ENCODE measurements around the gene TNKS1BP1.

The TNKS1BP1 gene

GRCh38 chr11:57335023-57335342 is 10.2 kb upstream of the TNKS1BP1 start:
- DNase-seq (ENCODE audit: low read depth in 2 of 2, low spot score in 1 of 2) = no peak

DNA sequence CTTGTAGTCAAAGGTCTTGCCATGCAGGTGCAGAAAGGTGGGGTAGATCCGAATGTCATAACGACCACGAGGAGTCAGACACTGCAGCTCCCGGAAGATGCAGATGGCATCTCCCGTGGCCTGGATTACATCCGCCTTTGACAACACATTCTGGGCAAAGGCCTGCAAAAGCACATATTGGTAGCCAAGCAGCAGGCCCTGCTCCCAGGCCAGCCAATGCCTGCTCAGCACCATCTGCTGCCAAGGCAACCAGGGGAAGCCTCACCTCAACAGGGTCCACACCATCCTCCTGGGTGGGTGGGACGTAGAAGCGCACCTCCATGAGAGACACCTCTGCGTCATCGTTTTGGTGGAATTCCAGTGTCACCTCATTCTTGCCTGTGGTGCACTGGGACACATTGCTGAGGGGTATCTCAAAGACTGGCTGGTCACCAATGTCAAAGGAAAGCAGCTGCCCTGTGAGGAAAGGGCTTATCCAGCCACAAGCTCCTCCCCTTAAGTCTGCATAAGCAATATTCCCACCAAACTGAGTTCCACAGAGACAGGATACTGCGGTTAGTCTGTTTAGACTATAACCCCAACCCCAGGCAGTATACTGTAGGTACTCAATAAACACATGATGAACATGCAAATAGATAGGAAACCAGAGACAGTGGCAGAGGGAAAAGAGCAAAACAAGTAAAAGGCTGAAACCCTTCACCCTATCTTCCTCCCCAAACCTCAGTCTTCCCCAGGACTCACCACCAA is 8.1 kb upstream of the TNKS1BP1 start:
- no peak for DNase-seq (ENCODE audit: low read depth in 2 of 2, low spot score in 1 of 2)

DNA sequence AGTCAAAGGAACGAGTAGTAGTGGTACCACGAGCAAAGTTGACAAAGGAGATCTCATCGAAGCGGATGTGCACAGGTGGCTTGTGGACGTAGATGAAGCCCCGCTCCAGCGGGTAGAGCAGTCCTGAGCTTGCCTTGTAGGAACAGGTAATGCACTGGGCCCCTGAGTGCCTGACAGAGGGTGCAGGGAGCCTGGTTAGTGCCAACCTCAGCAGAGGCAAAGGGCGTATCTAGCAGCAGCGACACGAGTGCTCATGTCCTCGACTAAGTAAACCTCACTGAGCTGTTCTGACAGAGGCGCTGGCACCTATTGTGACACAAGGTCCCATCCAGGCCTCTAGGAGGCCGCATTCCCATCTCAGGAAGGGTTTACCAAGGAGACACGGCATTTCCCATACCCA is 7.0 kb upstream of the TNKS1BP1 start:
- DNase-seq (ENCODE audit: low read depth in 2 of 2, low spot score in 1 of 2) = no peak

- no peak for DNase-seq (ENCODE audit: low read depth in 2 of 2, low spot score in 1 of 2)
Measured at GRCh38 chr11:57330029-57330428, 5.3 kb upstream of the TNKS1BP1 start.

DNA sequence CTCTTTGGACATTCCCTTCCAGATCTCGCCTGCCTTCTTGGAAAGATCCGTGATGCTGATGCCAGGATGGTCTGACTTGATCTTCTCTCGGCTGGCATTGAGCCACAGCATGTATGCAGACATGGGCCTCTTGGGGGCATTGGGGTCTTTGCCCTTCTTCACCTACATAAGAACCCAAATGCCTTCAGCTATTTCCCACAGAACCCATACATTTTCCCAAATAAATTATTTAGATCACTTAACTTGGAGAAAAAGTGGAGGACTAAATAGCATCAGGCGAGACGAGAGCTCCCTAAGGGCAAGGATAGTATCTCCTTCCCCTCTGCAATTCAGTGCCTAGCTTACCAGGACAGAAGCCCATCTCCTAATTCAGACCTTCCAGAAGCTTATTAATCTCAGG is 3.0 kb upstream of the TNKS1BP1 start:
- no peak for DNase-seq (ENCODE audit: low read depth in 2 of 2, low spot score in 1 of 2)

- no peak for DNase-seq (ENCODE audit: low read depth in 2 of 2, low spot score in 1 of 2)
Measured at GRCh38 chr11:57325735-57326048, 940 bp upstream of the TNKS1BP1 start.

DNA sequence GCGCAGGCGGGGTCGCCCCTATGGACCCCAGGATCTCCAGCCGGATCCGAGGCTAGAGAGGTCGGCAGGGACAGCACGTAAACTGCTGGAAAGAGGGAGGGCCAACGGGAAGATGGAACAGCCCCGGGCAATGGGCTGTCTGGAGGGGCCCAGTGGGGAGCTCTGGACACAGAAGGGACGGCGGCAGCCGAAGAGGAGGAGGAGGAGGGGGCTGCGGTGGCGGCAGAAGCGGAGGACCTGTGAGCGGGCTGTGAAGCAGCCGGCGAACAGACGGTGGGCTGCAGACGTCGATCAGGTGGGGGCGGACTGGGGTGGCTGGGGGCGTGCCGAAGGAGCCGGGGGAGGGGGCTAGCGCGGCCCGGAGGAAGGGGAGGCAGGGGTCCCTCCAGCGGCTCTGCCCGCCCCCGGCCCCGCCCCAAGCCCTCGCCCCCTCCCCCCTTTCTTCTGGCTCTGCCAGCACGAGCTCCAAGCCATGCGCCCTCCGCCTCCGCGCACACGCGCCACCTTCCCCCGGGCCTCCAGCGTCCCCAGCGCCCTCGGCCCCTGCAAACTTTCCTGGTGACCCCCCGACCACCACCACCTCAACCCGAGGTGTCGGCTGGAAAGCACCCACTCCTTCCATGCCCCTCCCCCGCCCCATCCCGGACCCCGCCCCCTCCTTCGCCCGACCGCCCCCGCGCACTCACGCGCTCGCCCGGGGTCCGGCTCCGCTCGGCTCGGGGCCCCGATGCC is 432 bp downstream of the TNKS1BP1 start:
- no peak for DNase-seq (ENCODE audit: low read depth in 2 of 2, low spot score in 1 of 2)

GRCh38 chr11:57323855-57324153 is 948 bp downstream of the TNKS1BP1 start:
- no peak for DNase-seq (ENCODE audit: low read depth in 2 of 2, low spot score in 1 of 2)

GRCh38 chr11:57323167-57323854 is 1.4 kb downstream of the TNKS1BP1 start:
- no peak for DNase-seq (ENCODE audit: low read depth in 2 of 2, low spot score in 1 of 2)

DNA sequence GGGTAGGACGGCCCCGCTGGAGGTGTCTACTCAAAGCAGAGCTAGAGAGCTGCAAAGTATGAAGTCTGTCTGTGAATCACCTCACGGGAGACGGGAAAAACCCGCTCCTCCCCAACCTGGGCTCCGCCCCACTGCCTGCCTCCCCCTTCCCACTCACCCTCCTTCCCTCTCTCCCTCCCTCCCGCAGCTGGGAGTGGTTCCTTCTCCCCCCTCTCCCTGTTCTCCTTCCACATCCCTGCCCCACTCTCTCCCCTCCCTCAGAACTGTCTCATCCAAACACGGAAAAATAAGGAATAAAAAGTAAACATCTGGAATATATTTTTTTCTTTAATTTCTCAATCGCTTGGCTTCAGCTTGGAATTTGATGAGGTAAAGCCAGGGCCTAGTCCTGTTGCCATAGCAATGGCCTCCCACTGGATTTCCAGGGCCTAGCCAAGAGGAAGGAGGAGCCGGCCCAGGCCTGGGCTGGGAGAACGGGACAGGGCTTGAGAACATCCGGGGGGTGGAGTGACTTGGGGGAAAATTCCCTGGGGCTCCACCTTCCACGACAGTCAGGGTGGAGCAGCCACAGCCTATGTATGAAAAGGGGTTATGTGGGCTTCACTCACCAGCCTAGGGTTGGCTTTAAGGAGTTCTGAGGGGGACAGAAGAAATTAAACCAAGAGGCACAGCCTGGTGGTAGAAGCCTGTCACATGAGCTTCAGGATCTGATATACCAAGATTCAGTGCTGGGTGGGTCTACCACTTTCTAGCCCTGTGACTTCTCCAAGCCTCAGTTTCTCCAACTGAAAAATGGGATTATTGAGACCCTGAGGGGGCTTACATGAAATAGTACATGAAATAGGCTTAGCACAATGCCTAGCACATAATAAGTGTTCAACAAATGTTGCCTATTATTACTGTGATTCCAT is 2.2 kb downstream of the TNKS1BP1 start:
- no peak for DNase-seq (ENCODE audit: low read depth in 2 of 2, low spot score in 1 of 2)

DNA sequence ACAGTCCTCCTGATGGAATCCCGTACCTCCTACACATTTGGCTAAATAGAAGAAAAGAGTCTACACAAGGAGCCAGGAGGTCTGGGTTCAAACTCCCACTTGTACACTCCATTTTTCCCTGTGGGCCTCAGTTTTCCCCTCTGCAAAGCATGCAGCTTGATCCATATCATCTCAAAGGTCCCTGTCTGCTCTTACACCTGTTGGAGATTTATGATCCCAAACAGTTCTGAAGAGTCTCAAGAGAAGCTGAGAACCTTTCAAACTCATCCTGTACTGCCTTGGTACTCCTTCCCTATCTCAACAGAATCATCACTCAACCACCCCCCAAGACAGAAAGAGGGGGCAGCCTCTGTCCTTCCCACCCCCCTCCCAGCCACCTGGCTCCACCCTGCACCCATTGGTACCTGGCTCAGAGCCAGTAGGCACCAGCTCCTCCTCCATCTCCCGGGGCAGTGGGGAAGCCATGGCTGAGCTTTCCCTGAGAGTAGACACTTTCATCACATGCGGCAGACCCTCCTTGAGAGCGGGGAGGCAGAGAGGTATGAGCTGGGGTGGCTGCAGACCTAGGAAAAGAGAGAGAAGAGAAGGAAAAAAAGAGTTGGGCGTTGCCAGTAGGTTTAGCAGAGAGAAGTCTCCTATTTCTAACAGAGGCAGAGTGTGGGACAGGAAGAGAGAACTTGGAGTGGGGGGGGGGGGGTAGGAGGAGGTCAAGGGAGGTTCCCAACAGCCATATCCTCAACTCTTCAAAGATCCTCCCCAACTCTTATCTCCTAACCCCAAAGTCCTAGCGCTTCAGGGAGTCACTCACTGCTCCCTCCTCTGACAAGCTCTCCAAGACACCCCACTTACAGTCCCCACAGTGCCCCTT is 3.1 kb downstream of the TNKS1BP1 start:
- no peak for DNase-seq (ENCODE audit: low read depth in 2 of 2, low spot score in 1 of 2)

- no peak for DNase-seq (ENCODE audit: low read depth in 2 of 2, low spot score in 1 of 2)
Measured at GRCh38 chr11:57320719-57321387, 3.9 kb downstream of the TNKS1BP1 start.

GRCh38 chr11:57320067-57320718 is 4.6 kb downstream of the TNKS1BP1 start:
- no peak for DNase-seq (ENCODE audit: low read depth in 2 of 2, low spot score in 1 of 2)

DNA sequence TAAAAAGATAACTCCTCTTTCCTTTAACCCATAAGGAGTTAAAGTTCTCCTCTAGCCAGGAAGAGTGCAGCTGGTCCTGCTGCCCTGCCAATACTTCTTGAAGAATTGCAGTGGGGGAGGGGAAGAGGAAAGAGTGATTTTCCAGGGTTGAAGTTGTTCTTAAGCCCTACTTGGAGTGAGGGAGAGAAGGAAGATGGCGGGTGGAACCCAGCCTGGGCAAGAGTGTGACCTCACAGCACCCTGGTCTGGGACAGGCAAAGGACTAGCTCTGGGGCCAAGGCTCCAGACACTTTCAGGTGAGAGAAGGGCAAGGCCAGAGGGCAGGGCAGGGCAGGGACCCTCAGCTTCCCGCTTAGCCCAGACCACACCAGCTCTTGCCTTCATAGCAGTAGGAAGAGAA is 6.6 kb downstream of the TNKS1BP1 start:
- no peak for DNase-seq (ENCODE audit: low read depth in 2 of 2, low spot score in 1 of 2)

DNA sequence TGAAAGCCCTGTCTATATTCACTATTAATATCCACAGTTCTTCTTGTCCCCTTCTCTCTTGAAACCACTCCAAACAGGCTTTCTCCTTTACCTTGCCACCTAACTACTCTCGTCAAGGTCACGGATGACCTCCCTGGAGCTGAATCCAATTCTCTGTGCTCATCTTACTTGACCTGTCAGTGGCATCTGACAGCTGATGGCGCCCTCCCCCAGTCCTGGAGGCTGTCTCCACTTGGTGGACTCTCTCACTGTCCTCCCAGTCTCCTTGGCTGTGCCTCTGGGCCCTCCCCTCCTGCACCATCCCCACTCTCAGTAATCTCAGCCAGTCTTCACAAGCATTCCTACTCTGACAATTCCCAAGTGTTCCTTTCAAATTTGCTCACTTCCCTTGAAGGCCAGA is 8.7 kb downstream of the TNKS1BP1 start:
- DNase-seq (ENCODE audit: low read depth in 2 of 2, low spot score in 1 of 2) = no peak

- DNase-seq (ENCODE audit: low read depth in 2 of 2, low spot score in 1 of 2) = no peak
Measured at GRCh38 chr11:57315491-57315890, 9.3 kb downstream of the TNKS1BP1 start.

DNA sequence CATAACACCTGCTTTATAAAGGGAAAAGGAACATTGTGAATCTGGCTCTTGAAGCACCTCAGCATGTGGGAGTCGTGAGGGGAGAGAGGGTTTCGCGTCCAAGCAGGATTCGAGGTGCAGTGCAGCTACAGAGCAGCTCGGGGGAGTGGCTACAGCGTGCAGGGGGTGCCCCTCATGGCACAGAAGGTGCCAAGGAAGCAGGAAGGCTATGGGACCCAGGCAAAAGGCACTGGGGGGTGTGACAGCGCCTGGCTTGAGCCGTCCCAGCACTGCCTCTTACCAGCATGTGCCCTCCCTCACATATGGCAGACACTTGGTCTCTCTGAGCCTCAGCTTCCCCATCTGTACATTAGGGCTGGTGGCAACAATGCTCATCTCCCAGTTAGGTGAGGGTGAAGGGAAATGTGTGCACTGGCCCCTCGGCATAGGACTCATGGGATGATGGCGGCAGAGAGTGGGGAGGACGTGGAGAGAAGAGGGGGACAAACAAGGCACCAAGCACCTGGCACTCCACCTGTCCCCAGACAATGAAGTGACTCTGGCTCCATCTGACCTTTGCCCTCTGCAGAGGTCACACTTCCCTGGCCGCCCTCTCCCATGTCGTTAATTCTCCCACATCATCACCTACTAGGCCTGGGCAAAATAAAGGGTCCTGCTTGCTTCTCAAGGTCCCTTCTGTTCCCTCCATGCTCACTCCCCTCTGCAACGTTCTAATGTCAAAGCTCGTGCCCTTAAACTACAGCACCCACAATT is 10.4 kb downstream of the TNKS1BP1 start:
- DNase-seq (ENCODE audit: low read depth in 2 of 2, low spot score in 1 of 2) = no peak

GRCh38 chr11:57313788-57314135 is 11.0 kb downstream of the TNKS1BP1 start:
- no peak for DNase-seq (ENCODE audit: low read depth in 2 of 2, low spot score in 1 of 2)
